Keratinocyte (primary cell): ENCODE data around the gene THEM4.

ENCODE experiments used
- EZH2 ChIP-seq: IDR thresholded peaks from one replicate; pipeline ENCODE4 v1.6.1; 2012; ENCODE audit warnings: inconsistent platforms, mild to moderate bottlenecking, low read length, moderate library complexity
- TF ChIP-seq, protein P1 (sequence below), 3 experiments: IDR thresholded peaks in 1 of 3; conservative IDR thresholded peaks in 1 of 3; optimal IDR thresholded peaks in 1 of 3; 2 replicates in 2 of 3; 3 replicates in 1 of 3; pipeline versions ENCODE3 to v1.5.1; 2011; ENCODE audit warnings: low read length in 3 of 3, mild to moderate bottlenecking in 3 of 3, moderate library complexity in 2 of 3, control low read depth in 1 of 3, inconsistent platforms in 1 of 3; ENCODE audit not compliant: insufficient read depth in 2 of 3; ENCODE audit errors: extremely low read depth in 1 of 3

DNA sequence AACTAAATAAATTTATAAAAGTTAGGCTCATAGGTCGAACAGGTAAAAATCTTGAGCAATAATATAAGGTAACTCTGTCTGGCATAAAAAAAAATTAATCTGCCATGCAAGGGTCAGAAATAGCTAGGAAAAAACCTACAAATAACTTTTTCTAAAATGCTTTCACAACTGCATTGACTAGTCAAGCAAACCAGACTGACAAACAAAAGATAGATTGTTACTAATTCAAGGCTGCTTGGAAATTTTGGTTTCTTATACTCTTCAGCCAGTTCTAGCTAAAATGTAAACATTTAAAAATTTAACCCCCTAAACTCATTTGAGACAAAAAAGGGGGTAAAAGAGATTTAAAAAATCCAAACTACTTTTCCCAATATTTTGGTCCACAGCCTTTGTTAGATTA lies 43.5 kb upstream of the THEM4 start:
- TF ChIP-seq, protein P1, sequence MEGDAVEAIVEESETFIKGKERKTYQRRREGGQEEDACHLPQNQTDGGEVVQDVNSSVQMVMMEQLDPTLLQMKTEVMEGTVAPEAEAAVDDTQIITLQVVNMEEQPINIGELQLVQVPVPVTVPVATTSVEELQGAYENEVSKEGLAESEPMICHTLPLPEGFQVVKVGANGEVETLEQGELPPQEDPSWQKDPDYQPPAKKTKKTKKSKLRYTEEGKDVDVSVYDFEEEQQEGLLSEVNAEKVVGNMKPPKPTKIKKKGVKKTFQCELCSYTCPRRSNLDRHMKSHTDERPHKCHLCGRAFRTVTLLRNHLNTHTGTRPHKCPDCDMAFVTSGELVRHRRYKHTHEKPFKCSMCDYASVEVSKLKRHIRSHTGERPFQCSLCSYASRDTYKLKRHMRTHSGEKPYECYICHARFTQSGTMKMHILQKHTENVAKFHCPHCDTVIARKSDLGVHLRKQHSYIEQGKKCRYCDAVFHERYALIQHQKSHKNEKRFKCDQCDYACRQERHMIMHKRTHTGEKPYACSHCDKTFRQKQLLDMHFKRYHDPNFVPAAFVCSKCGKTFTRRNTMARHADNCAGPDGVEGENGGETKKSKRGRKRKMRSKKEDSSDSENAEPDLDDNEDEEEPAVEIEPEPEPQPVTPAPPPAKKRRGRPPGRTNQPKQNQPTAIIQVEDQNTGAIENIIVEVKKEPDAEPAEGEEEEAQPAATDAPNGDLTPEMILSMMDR (optimal IDR thresholded peaks at IDR 0.05 in 1 of 3, IDR thresholded peaks at IDR 0.05 in 1 of 3, conservative IDR thresholded peaks at IDR 0.05 in 1 of 3; ENCODE audit: extremely low read depth in 1 of 3, insufficient read depth in 2 of 3, low read length in 3 of 3), result no peak
- no peak for TF ChIP-seq EZH2
